Endothelial cell of hepatic sinusoid (primary cell): ENCODE measurements around the gene APOH.

Experiments
- in situ Hi-C: cut with HindIII; loops from 2 replicates; pipeline ENCODE4 v1.10.0; 2017; ENCODE audit warnings: low sequenced_read_pairs

Gene APOH

DNA sequence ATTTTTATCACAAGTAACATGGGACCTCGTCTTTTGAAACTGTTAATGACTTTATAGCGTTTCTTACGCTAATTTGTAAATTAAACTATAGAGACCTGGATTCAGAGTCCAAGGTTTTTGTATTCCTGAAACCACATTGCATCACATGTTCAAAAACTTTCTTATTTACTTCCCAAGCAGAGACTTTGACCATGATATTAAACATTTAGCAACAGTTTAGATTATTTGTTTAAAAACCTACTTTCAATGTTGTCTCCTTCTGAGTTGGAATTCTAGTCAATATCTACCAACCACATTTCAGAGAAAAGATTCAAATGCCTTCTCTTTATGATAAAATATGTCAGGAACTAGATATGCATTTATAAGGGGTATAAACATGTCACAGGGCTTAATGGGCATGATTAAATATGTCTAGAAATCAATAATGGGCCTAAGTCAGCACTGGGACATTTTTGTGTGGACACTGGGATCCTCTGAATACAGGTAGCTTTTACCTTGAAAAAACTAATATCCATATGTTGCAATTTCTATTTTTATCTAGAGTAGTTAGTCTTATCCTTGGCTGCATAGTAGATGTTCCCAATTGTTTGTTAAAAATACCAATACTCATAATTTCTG lies 6.3 kb upstream of the APOH start:
- in situ Hi-C loops = loop anchor here (25.0 kb wide), 1 partner anchor 427 kb away; no protein-coding TSS in a partner anchor

DNA sequence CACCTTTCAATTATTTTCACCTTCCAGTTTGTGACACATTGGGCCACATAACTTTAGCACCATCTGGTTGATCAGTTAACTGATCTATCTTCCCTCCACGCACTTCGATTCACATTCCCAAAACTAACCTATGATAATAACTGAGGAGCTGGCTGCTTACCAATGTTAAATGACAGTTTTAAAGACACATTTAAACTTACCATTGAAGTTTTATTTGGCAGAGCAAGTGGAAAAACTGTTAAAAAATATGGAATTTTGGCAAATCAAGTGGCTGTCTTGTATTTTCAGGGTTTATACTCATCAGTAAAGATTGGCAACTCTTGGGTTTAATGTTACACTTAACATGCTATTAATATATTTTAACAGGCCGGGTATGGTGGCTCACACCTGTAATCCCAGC lies 5.4 kb upstream of the APOH start:
- in situ Hi-C loops = loop anchor here (5.0 to 25.0 kb wide), 2 partner anchors 168 to 428 kb away; no protein-coding TSS in a partner anchor

DNA sequence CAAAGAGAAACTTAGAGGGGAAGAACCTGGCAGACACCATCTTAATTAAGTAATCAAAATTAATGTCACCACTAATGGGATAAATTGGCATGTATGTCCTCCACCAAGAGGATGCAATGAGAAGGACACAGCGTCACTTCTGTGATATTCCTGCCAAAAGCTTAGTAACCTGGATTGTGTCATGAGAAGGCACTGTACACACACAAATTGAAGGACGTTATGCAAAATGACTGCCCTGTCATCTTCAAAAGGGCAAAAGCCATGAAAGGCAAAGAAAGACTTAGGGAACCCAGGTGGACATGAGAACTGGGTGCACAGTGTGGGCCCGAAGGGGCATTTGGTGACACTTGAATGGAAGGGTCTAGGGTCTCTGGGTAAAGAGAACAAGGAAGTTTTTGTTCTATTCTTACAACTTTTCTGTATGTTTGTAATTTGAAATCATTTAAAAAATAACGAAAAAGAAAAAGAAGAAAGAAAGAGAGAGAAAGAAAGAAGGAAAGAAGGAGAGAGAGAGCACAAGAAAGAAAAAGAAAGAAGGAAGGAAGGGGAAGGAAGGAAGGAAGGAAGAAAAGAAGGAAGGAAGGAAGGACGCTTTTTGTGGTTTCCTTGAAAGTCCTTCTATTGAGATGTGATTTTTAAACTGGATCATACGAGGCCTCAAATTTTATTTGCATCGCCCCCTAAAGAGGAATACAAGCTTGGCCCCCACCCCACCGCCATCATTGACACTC lies 4.0 kb upstream of the APOH start:
- in situ Hi-C loops = loop anchor here (5.0 to 25.0 kb wide), 2 partner anchors 169 to 429 kb away; no protein-coding TSS in a partner anchor

DNA sequence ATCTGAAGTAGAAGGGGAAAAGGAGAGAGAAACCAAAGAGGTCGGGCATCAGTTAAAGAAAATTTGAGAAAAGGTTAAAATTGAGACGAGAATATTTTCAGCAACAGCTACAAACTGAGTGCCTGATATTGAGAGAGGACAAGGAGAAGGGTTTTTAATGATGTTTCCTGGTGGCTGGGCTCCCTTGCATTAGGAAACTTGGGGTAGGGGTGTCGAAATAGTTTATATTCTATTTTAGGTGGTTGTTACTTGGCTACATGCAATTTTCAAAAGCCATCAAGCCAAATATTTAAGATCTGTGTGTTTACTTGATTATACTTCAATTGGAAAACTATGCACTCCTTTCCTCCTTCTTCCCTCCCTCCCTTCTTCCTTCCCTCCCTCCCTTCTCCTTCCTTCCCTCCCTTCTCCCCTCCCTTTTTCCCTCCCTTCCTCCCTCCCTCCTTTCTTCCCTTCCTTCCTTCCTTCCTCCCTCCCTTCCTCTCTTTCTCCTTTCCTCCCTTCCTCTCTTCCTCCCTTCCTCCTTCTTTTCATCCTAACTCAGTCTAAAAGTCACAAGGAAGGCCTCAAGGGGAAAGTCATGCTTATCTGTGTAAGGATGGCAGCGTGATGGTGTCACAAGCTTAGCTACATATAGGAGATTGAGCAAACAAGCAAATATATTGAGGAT lies 1.8 kb upstream of the APOH start:
- in situ Hi-C loops = loop anchor here (5.0 to 25.0 kb wide), 2 partner anchors 171 to 431 kb away; no protein-coding TSS in a partner anchor

DNA sequence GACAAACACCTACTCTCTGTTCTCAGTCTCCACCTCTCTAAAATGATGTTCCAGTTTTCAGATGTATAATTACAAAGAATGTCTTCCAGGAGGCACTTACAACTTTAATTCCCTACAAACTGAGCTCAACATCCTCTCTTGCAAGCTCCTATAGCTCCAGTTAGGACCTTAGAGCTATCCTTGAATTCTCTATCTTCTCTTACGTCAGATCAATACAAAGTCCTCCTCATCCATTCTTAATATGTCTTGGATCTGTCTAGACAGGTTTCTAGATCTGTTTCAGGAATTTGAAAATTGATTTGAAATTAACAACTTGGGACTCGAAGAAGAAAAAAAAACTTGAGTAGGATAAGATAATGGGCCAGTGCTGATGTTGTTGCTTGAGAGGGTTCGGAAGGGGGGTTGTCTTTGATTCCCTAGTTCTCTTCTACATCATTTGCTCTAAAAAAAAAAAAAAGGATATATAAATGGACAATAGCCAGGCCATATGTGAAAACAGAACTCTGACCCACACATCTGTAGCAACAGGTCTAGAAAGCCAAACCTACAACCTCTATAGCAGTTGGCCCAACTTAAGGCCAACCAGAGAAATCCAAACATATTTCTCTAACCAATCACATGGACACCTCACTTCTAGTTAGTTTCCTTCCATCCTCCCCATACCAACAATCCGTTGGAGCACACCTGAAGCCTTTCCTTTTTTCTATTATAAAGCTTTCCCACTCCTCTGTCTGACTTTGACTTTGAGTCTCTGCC lies 746 bp upstream of the APOH start:
- in situ Hi-C loops = loop anchor here (5.0 to 25.0 kb wide), 2 partner anchors 172 to 432 kb away; no protein-coding TSS in a partner anchor

DNA sequence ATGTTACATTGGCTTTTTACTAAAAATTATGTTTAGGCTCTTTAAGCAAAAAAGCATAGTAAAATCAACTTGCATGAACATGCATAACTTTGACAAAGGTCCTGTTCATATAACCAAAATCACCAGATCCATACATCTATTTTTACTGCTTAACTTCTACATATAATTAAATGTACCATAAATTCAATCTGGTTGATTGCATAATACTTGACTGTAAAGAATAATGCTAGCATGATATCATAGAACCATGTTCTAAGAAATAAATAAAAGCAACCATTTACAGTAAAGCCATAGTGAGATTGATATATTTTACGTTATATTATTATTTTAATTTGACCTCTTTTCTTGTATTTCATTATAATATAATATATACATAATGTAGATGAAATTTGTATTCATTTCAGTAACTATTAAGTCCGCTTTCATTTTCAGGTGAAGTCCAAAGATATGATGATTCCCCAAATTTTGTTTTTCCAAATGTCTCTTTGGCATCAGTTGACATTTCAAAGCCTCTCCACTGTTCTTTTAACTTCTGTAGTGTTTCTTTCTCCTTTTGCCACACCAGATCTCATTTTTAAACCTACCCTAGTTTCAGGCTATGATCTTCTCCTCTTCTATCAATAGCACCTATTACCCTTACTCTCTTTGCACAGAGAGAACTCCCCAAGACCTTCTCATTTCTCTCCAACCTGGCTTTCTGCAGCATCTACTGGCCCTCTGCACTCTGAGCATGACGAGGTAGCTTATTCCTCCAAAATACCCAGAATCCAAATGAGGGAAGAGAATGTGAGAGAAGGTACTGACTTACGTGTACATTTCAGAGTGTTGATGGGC lies 1.8 kb downstream of the APOH start:
- in situ Hi-C loops = loop anchor here (25.0 kb wide), 1 partner anchor 435 kb away; no protein-coding TSS in a partner anchor

DNA sequence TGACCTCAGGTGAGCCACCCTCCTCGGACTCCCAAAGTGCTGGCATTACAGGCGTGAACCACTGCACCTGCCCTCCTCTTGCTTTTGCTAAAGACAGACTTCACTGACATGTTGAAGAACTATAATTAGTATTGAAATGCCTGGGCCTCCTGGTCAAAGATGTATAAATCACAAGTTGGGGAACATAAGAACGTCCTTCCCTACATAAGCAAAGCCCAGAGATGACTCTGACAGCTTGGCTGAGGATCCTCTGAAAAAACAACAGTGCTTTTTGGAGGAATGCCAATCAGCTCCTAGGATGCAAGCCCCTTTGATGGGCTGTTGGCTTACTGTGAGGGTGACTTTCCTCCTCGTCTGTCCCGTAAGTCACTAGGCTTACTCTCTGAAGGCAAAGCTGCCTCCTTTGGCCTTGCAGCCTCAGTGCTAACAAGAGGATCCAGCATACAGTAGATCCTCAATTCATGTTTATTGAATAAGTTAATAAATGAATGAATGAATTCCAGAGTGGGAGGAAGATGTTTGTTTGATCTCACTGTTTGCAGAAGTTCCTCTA lies 6.3 kb downstream of the APOH start:
- in situ Hi-C loops = no loop called here

DNA sequence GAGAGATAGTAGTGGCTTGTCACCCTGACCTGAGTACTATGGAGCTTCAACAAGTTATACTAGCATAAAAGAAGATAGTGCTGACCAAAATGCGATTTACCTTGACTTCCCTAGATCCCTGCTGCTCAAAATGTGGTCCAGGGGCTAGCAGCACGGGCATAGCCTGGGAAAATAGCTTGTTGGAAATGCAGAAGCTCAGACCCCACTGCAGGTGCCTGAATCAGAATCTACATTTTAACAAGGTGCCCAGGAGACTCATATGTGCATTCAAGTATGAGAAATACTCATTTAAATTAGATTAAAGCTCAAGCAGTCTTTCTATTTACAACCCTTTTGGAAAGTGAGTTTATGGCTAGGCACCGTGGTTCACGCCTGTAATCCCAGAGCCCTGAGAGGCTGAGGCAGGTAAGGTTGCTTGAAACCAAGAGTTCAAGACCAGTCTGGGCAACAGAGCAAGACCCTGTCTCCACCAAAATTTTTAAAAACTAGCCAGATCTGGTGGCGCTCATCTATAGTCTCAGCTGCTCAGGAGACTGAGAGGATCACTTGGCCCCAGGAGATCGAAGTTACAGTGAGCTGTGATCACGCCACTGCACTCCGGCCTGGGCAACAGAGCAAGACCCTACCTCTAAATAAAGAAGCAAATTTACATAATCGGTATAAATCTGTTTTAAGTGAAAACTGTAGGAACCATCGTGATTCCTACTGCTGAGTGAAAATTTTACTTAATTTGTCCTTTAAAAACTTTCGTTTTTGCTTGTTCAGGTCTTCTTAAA lies 7.3 kb downstream of the APOH start:
- in situ Hi-C loops = no loop called here

DNA sequence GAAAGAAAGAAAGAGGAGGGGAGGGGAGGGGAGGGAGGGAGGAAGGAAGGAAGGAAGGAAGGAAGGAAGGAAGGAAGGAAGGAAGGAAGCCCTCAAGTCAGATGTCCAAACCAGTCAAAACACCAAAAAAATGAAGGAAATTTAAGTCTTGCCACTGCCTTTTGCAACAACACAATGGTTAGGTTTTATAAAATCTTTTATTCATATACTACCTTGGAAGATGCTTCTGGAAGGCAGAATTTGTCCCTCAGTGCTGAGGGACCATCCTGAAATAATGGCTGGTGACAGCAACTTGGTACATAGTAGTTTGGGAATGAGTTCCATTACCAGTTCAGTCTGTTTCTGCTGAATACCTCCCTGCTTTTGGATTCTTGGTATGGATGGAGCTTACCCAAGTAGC lies 7.9 kb downstream of the APOH start:
- in situ Hi-C loops = no loop called here

DNA sequence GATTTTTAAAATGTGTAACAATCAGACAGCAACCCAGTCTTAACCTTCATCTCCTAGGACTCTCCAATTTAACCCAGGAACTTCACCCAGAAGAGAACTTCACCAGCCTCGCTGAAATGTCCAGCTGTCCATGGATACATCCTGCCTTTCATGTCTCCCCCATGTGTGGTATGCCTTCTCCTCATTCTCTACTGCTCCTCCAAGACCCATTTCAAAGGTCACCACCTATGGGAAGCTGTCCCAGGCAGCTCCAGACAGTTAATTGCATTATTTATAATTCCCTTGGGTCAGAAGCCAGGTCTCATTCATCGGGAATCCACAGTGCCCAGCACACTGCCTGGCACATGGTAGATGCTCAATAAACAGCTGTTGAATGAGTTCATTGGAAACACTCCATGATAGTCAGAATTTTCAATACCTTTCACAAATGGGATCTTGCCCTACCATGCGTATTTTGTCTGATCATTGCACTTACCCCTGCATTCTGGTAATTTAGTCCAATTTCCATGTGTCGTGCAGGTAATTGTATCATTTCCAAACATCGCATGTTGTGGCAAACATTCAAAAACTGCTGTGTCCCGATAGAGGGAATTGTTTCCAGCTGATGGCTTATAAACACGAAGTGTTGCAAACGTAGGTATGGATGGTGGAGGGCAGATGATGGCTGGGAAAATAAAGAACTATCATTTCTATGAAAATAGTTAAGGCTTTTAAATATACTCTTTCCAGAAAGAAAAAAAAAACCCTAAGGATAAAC lies 9.0 kb downstream of the APOH start:
- in situ Hi-C loops = no loop called here

DNA sequence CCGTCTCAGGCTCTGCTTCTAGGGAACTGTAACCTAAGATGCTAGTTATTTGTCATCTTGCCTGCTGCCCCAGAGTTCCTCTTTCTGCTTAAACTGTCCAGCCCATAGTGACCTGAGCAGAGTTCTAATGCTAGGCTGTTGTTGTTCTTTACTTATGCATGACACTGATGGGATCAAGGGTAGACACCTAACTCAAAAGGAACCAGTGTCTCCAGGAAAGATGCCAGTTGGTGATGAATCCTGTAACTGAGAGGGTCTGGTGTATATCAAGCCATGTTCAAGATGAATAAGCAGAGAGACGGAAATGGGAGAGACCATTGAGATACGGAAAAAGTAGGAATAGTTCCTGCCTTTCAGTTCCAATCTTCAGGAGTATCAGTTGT lies 13.7 kb downstream of the APOH start:
- in situ Hi-C loops = no loop called here

DNA sequence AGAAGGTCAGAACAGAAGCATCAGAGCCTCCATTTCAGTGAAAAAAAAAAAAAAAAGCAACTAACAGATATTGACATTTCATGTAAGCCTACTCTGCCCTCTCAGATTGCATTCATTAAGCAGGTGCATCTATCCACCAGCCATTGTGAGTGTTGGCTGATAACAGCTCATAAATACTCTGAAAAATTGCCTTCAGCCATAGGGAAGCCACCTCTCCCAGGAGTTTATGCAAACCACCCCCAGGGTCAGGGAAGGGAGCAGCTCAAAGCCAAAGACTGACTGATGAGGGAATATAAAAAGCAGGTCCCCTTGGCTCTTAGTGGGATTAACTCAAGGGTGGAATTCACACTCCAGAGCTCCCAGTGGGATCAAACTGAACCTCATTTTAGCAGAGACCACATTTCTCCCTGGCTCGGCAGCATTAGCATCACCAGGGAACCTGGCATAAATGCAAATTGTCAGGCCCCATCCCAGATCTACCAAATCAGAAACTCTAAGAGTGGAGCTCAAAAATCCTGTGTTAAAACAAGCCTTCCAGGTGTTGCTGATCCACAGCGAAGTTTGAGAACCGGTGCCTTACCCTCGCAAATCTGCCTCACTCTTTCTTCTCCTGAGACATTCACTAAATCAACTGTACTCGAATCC lies 14.2 kb downstream of the APOH start:
- in situ Hi-C loops = no loop called here

DNA sequence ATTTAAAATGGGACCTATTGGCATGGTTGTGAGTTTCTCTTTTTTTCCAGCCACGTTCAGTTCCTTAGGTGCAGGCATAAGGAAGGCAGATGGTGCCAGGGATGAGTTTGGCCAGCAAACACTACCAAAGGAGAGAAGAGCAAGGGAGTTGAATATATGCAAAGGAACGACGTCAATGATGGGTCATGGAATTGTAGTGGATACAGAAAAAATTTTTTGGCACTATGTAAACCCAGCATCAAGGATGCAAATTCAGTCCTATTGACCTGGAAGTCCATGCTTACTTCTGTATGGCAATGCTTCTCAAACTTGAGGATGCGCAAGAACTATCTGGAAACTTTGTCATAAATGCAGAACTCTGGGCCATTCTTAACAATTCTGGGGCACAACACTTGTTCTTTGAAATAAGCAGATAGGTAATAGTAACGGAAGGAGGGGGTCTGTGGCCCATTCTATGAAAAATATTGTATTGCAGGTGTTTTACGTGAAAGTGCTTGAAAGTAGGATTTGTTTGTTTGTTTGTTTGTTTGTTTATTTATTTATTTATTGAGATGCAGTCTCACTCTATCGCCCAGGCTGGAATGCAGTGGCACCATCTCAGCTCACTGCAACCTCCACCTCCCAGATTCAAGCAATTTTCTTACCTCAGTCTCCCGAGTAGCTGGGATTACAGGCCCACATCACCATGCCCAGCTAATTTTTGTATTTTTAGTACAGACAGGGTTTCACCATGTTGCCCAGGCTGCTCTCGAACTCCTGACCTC lies 18.0 kb downstream of the APOH start:
- in situ Hi-C loops = no loop called here

DNA sequence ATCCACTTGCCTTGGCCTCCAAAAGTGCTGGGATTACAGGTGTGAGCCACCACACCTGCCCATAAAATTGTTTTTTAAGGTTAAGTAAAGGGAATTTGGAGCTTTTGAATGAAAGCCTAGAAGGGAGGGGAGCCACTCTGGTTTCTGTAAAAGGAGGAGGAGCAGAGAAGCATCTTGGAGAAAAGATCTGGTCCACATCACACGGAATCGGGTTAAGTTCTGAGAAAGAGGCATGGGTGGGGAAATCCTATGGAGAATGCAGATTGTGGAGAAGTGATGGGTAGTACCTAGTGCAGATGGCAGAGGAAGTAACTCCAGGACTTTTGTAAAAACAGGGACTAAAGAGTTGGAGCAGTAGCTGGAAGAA lies 19.0 kb downstream of the APOH start:
- in situ Hi-C loops = no loop called here

DNA sequence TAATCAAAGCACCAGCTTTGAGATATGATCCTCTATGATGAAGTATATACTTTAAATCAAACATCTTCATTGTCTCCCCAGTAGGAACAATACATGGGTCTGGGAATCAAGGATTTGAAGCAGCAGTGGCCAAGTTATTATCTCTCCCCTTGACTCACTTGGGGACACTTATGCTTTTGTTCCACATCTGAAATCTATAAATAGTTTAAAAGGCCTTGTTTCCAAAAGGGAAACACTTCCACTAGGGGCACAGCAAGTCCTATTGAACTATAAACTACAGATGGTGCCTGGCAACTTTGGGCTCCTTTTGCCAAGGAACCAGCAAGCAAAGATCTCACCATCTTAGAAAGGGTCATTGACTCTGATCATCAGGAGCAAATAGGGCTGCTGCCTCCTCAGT lies 21.3 kb downstream of the APOH start:
- in situ Hi-C loops = no loop called here

DNA sequence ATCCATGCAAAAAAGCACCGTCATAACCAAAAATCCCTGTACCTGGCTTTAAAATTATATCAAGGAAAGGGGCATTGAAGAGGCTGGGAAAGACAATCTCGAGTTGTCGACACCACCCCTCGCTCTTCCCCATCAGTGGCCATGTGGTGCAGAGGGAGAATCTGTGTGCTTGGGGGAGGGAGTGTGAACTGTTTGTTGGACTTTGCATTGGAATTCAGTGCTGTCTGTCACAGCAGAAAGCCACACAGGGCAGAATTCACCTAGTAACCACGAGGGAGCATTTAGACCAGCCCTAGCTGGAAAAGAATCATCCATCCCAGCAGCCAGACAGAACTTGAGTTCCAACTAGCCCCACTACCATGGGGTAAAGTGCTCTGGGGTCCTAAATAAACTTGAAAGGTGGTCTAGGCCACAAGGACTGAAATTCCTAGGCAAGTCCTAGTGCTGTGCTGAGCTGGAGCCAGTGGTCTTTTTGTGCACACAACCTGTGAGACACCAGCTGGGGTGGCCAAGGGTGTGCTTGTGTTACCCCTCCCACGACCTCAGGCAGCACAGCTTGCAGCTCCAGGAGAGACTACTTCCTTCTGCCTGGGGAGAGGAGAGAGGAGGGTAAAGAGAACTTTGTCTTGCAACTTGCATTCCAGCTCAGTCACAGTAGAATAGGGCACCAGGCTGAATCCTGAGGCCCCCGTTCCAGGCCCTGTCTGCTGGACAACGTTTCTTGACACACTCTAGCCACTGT lies 25.8 kb downstream of the APOH start:
- in situ Hi-C loops = no loop called here

DNA sequence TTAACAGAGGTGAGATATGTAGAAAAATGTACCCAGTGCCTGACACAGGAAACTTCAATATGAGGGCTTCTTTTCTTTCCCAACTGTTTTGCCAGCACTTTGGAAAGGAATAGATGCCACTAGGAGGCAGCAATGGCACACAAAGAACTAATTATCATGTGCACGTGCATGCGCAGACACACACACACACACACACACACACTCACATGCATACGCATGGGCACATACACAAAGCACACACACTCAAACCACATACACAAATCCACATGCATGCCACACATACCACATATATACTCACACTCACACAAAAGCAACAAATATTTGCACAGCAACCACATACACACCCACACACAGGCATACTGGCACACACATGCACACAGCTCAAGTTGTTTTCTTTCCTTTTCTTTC lies 28.5 kb downstream of the APOH start:
- in situ Hi-C loops = no loop called here
